ENCODE measurements around the gene AGTRAP.

Gene AGTRAP

GRCh38 chr1:11749203-11749689, 13.3 kb downstream of the AGTRAP start:
- peaks cover 14% of the 10 kb centered on the region for H3K36me3 ChIP-seq (replicated peaks)
- H3K9me3 ChIP-seq = no peaks in the 10 kb centered on the region
- no peaks in the 10 kb centered on the region for H3K27me3 ChIP-seq (ENCODE audit: low read depth)
- H3K4me3 ChIP-seq = no peak overlapping the region
- in situ Hi-C loops (cut with MboI; ENCODE audit: low sequenced_read_pairs) = no loop called here
- no peaks in the 10 kb centered on the region for H3K4me1 ChIP-seq
- peak; percentile 58 to 77 for DNase-seq (ENCODE audit: low spot score in 2 of 2)

GRCh38 chr1:11749996-11750395, 14.1 kb downstream of the AGTRAP start:
- Histone ChIP-seq H3K36me3 (replicated peaks) (peaks cover 14% of the 10 kb centered on the region), H3K4me3 (no peak overlapping the region), H3K4me1 (no peaks in the 10 kb centered on the region), H3K27me3 (ENCODE audit: low read depth) (no peaks in the 10 kb centered on the region), H3K9me3 (no peaks in the 10 kb centered on the region)
- in situ Hi-C loops (cut with MboI; ENCODE audit: low sequenced_read_pairs) = no loop called here
- DNase-seq (ENCODE audit: low spot score in 2 of 2) = no peak

GRCh38 chr1:11751087-11751486, 15.2 kb downstream of the AGTRAP start:
- Histone ChIP-seq H3K27me3 (ENCODE audit: low read depth) (no peaks in the 10 kb centered on the region), H3K4me1 (no peaks in the 10 kb centered on the region), H3K36me3 (replicated peaks) (peaks cover 14% of the 10 kb centered on the region), H3K4me3 (no peak overlapping the region), H3K9me3 (no peaks in the 10 kb centered on the region)
- in situ Hi-C loops (cut with MboI; ENCODE audit: low sequenced_read_pairs) = no loop called here
- DNase-seq (ENCODE audit: low spot score in 2 of 2) = no peak

GRCh38 chr1:11752359-11753088, 16.6 kb downstream of the AGTRAP start:
- Histone ChIP-seq H3K4me1 (no peaks in the 10 kb centered on the region), H3K4me3 (no peak overlapping the region), H3K36me3 (replicated peaks) (peaks cover 14% of the 10 kb centered on the region), H3K27me3 (ENCODE audit: low read depth) (no peaks in the 10 kb centered on the region), H3K9me3 (no peaks in the 10 kb centered on the region)
- in situ Hi-C loops (cut with MboI; ENCODE audit: low sequenced_read_pairs) = no loop called here
- DNase-seq (ENCODE audit: low spot score in 2 of 2) = no peak

GRCh38 chr1:11753555-11754208, 17.7 kb downstream of the AGTRAP start:
- Histone ChIP-seq H3K4me3 (no peak overlapping the region), H3K27me3 (ENCODE audit: low read depth) (no peaks in the 10 kb centered on the region), H3K9me3 (no peaks in the 10 kb centered on the region), H3K36me3 (replicated peaks) (peaks cover 11% of the 10 kb centered on the region), H3K4me1 (no peaks in the 10 kb centered on the region)
- DNase-seq (ENCODE audit: low spot score in 2 of 2) = no peak
- in situ Hi-C loops (cut with MboI; ENCODE audit: low sequenced_read_pairs) = no loop called here

- Histone ChIP-seq H3K27me3 (ENCODE audit: low read depth) (0 out of 2 replicates have a peak, but pooled peaks cover 3% of the 10 kb centered on the region), H3K36me3 (replicated peaks) (no peaks in the 10 kb centered on the region), H3K9me3 (no peaks in the 10 kb centered on the region), H3K4me3 (no peak overlapping the region), H3K4me1 (peaks cover 4% of the 10 kb centered on the region; the same call in 1 of the 2 replicates)
- in situ Hi-C loops (cut with MboI; ENCODE audit: low sequenced_read_pairs) = no loop called here
- DNase-seq (ENCODE audit: low spot score in 2 of 2) = no peak
These were observed 21.1 kb downstream of the AGTRAP start for GRCh38 chr1:11757047-11757446.

- Histone ChIP-seq H3K4me1 (peaks cover 8% of the 10 kb centered on the region; the same call in 1 of the 2 replicates), H3K36me3 (replicated peaks) (no peaks in the 10 kb centered on the region), H3K27me3 (ENCODE audit: low read depth) (0 out of 2 replicates have a peak, but pooled peaks cover 3% of the 10 kb centered on the region), H3K4me3 (no peak overlapping the region), H3K9me3 (no peaks in the 10 kb centered on the region)
- no peak for DNase-seq (ENCODE audit: low spot score in 2 of 2)
- in situ Hi-C loops (cut with MboI; ENCODE audit: low sequenced_read_pairs) = no loop called here
These were observed 23.9 kb downstream of the AGTRAP start for GRCh38 chr1:11759791-11760190.

- H3K4me1 ChIP-seq = peaks cover 8% of the 10 kb centered on the region; the same call in 1 of the 2 replicates
- 0 out of 2 replicates have a peak, but pooled peaks cover 3% of the 10 kb centered on the region for H3K27me3 ChIP-seq (ENCODE audit: low read depth)
- no peak for DNase-seq (ENCODE audit: low spot score in 2 of 2)
- H3K36me3 ChIP-seq (replicated peaks) = no peaks in the 10 kb centered on the region
- H3K9me3 ChIP-seq = no peaks in the 10 kb centered on the region
- in situ Hi-C loops (cut with MboI; ENCODE audit: low sequenced_read_pairs) = no loop called here
- H3K4me3 ChIP-seq = no peak overlapping the region
These were observed 25.3 kb downstream of the AGTRAP start for GRCh38 chr1:11761285-11761684.

- H3K36me3 ChIP-seq (replicated peaks) = no peaks in the 10 kb centered on the region
- H3K27me3 ChIP-seq (ENCODE audit: low read depth) = 0 out of 2 replicates have a peak, but pooled peaks cover 3% of the 10 kb centered on the region
- H3K4me3 ChIP-seq = 0 out of 2 replicates have a peak within 1 kb of the TSS, but pooled peaks have one; percentile 5
- DNase-seq (ENCODE audit: low spot score in 2 of 2) = peak in 1 of 2 experiments; percentile 74
- in situ Hi-C loops (cut with MboI; ENCODE audit: low sequenced_read_pairs) = no loop called here
- H3K4me1 ChIP-seq = peaks cover 8% of the 10 kb centered on the region; the same call in 1 of the 2 replicates
- H3K9me3 ChIP-seq = no peaks in the 10 kb centered on the region
These were observed 26.1 kb downstream of the AGTRAP start, which contains the start of gene C1orf167 for GRCh38 chr1:11761988-11762406. Gene C1orf167, plus strand, starts transcription at chr1:11762193. Its CDS starts 2,208 bp downstream, at chr1:11764401.

- peaks cover 8% of the 10 kb centered on the region; the same call in 1 of the 2 replicates for H3K4me1 ChIP-seq
- no peak overlapping the region for H3K4me3 ChIP-seq
- H3K9me3 ChIP-seq = no peaks in the 10 kb centered on the region
- in situ Hi-C loops (cut with MboI; ENCODE audit: low sequenced_read_pairs) = no loop called here
- no peak for DNase-seq (ENCODE audit: low spot score in 2 of 2)
- no peaks in the 10 kb centered on the region for H3K36me3 ChIP-seq (replicated peaks)
- H3K27me3 ChIP-seq (ENCODE audit: low read depth) = 0 out of 2 replicates have a peak, but pooled peaks cover 3% of the 10 kb centered on the region
These were observed 28.2 kb downstream of the AGTRAP start for GRCh38 chr1:11764115-11764514.

- Histone ChIP-seq H3K4me3 (no peak overlapping the region), H3K9me3 (no peaks in the 10 kb centered on the region), H3K36me3 (replicated peaks) (no peaks in the 10 kb centered on the region), H3K4me1 (peaks cover 8% of the 10 kb centered on the region; the same call in 1 of the 2 replicates), H3K27me3 (ENCODE audit: low read depth) (0 out of 2 replicates have a peak, but pooled peaks cover 3% of the 10 kb centered on the region)
- in situ Hi-C loops (cut with MboI; ENCODE audit: low sequenced_read_pairs) = no loop called here
- DNase-seq (ENCODE audit: low spot score in 2 of 2) = no peak
These were observed 28.6 kb downstream of the AGTRAP start for GRCh38 chr1:11764519-11764918.

GRCh38 chr1:11765661-11766428, 29.9 kb downstream of the AGTRAP start:
- H3K36me3 ChIP-seq (replicated peaks) = no peaks in the 10 kb centered on the region

GRCh38 chr1:11766429-11766776, 30.5 kb downstream of the AGTRAP start:
- H3K4me1 ChIP-seq = peaks cover 8% of the 10 kb centered on the region; the same call in 1 of the 2 replicates
- no peak overlapping the region for H3K4me3 ChIP-seq
- H3K9me3 ChIP-seq = no peaks in the 10 kb centered on the region
- DNase-seq (ENCODE audit: low spot score in 2 of 2) = no peak
- no peaks in the 10 kb centered on the region for H3K36me3 ChIP-seq (replicated peaks)
- in situ Hi-C loops (cut with MboI; ENCODE audit: low sequenced_read_pairs) = no loop called here
- H3K27me3 ChIP-seq (ENCODE audit: low read depth) = 0 out of 2 replicates have a peak, but pooled peaks cover 3% of the 10 kb centered on the region

More at GRCh38 chr1:11765661-11766428, 29.9 kb downstream of the AGTRAP start:
- Histone ChIP-seq H3K9me3 (no peaks in the 10 kb centered on the region), H3K4me1 (peaks cover 8% of the 10 kb centered on the region; the same call in 1 of the 2 replicates), H3K27me3 (ENCODE audit: low read depth) (0 out of 2 replicates have a peak, but pooled peaks cover 3% of the 10 kb centered on the region), H3K4me3 (no peak overlapping the region)
- no peak for DNase-seq (ENCODE audit: low spot score in 2 of 2)
- in situ Hi-C loops (cut with MboI; ENCODE audit: low sequenced_read_pairs) = no loop called here

All from HAP-1 (cell line).